ENCODE data around the gene WSCD2. TPM values are rescaled to one million over a fixed set of nuclear protein-coding genes. Genes with fewer than 3 reads are reported as not detected.

The WSCD2 gene
- total RNA-seq, 4 donors from 2014 or later: 0.46 to 1.3 (median 0.50) TPM; not detected in 1

GRCh38 chr12:108143144-108143543 lies 14.1 kb downstream of the WSCD2 start:
- TF ChIP-seq, protein P1, sequence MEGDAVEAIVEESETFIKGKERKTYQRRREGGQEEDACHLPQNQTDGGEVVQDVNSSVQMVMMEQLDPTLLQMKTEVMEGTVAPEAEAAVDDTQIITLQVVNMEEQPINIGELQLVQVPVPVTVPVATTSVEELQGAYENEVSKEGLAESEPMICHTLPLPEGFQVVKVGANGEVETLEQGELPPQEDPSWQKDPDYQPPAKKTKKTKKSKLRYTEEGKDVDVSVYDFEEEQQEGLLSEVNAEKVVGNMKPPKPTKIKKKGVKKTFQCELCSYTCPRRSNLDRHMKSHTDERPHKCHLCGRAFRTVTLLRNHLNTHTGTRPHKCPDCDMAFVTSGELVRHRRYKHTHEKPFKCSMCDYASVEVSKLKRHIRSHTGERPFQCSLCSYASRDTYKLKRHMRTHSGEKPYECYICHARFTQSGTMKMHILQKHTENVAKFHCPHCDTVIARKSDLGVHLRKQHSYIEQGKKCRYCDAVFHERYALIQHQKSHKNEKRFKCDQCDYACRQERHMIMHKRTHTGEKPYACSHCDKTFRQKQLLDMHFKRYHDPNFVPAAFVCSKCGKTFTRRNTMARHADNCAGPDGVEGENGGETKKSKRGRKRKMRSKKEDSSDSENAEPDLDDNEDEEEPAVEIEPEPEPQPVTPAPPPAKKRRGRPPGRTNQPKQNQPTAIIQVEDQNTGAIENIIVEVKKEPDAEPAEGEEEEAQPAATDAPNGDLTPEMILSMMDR (IDR thresholded peaks at IDR 0.05): no peak
- DNase-seq (ENCODE audit: low spot score) (no peak), ATAC-seq (ENCODE audit: low FRiP score) (no peak)

GRCh38 chr12:108144080-108144479 lies 15.0 kb downstream of the WSCD2 start:
- ATAC-seq (ENCODE audit: low FRiP score) (no peak), DNase-seq (ENCODE audit: low spot score) (no peak)
- TF ChIP-seq, protein P1 (IDR thresholded peaks at IDR 0.05): no peak

GRCh38 chr12:108145011-108145410 lies 15.9 kb downstream of the WSCD2 start:
- ATAC-seq (ENCODE audit: low FRiP score) (no peak), DNase-seq (ENCODE audit: low spot score) (no peak)
- TF ChIP-seq, protein P1 (IDR thresholded peaks at IDR 0.05): no peak

- DNase-seq (ENCODE audit: low spot score) (no peak), ATAC-seq (ENCODE audit: low FRiP score) (no peak)
- TF ChIP-seq, protein P1 (IDR thresholded peaks at IDR 0.05): no peak
These were observed 17.2 kb downstream of the WSCD2 start for GRCh38 chr12:108146035-108146893.

GRCh38 chr12:108147279-108147678 lies 18.2 kb downstream of the WSCD2 start:
- TF ChIP-seq, protein P1 (IDR thresholded peaks at IDR 0.05): no peak
- DNase-seq (ENCODE audit: low spot score) (no peak), ATAC-seq (ENCODE audit: low FRiP score) (no peak)

GRCh38 chr12:108148521-108149074 lies 19.5 kb downstream of the WSCD2 start:
- DNase-seq (ENCODE audit: low spot score) (no peak), ATAC-seq (ENCODE audit: low FRiP score) (no peak)
- TF ChIP-seq, protein P1 (IDR thresholded peaks at IDR 0.05): no peak

DNA sequence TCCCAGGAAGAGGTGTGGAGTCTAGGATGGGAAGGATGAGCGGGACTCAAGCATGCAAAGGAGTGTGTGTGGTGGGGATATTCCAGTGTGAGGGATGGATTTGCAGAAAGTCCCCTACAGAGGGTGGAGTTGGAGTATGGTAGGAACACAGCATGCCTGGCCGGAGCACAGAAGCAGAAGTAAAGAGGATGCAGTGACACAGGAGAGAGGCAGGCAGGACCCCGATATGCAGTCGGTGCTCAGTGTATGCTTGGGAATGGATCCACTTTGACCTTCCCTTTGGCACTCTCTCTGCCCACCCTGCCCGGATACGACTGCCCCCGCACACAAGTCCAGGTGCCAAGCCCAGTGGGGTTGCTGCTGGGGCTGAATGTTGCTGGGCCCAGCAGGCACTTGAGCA lies 21.3 kb downstream of the WSCD2 start:
- no peak for ATAC-seq (ENCODE audit: low FRiP score)
- TF ChIP-seq, protein P1 (IDR thresholded peaks at IDR 0.05): no peak
- DNase-seq (ENCODE audit: low spot score): no peak

Data from omental fat pad (tissue), 4 donors.